Measurements from ENCODE around the gene SLC2A1.

The SLC2A1 gene

DNA sequence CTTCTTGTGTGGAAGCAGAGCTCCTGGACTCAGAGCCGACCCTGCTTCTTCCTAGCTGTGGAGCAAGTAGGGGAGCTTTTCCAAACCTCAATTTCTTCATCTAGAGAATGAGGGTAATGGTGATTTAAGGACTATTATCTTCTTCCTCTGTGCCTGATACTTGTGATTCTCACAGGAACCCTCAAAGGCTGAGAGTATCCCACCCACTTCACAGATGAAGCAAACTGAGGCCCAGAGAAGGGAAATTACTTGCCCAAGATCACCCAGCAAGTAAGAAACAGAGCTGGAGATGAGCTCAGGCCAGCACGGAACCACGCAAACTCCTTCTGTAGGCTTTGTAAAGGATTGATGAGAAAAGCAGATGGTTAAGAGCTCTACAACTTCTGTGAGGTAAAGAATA is 15.1 kb upstream of the SLC2A1 start:
- Mint-ChIP-seq H3K9me3 (no peaks in the 10 kb centered on the region), H3K4me3 (no peak overlapping the region), H3K27ac (no peak overlapping the region), H3K27me3 (peaks cover 1% of the 10 kb centered on the region), H3K4me1 (ENCODE audit: low read depth) (peaks cover 11% of the 10 kb centered on the region), H3K36me3 (ENCODE audit: low read depth) (no peaks in the 10 kb centered on the region)
- intact Hi-C loops (cut with micrococcal nuclease) = no loop called here

DNA sequence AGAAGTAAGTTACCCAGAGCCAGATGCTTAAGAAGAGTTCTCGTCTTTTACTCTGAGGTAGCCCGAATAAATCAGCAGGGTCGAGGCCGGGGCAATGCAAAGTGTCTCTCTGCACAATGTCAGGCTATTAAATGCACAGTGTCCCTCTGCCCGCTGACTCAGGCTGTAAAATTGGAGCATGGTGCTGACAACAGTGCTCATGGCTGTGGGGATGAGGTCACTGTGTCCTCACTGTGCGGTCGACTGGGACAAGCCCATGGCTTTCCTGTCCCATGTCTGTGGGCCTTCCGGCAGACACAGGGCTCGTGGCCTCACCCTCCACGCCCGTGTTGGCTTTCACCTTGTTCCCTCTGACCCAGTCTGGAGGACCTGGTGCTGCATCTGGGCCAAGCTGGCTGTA is 14.6 kb upstream of the SLC2A1 start:
- peaks cover 11% of the 10 kb centered on the region for H3K4me1 Mint-ChIP-seq (ENCODE audit: low read depth)
- intact Hi-C loops (cut with micrococcal nuclease) = no loop called here
- no peak overlapping the region for H3K4me3 Mint-ChIP-seq
- no peak overlapping the region for H3K27ac Mint-ChIP-seq
- no peaks in the 10 kb centered on the region for H3K9me3 Mint-ChIP-seq
- H3K36me3 Mint-ChIP-seq (ENCODE audit: low read depth) = no peaks in the 10 kb centered on the region
- peaks cover 3% of the 10 kb centered on the region for H3K27me3 Mint-ChIP-seq

DNA sequence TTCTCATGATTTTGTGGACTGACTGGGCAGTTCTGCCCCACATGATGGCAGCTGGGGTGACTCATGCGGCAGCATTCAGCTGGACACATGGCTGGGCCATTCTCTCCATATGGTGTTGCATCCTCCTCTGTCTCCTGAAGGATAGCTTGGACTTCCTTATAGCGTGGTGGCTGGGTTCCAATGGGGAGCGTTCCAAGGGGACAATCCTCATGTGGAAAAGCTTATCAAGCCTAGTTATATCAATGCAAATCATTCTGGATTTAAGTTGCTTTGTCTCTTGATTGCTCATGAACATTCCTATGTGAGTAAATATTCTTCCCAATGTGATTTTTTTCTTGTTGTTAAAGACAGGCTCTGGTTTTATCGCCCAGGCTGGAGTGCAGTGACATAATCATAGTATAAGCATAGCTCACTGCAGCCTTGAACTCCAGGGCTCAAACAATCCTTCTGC is 13.2 kb upstream of the SLC2A1 start:
- H3K27ac Mint-ChIP-seq = no peak overlapping the region
- H3K9me3 Mint-ChIP-seq = no peaks in the 10 kb centered on the region
- peaks cover 15% of the 10 kb centered on the region for H3K4me1 Mint-ChIP-seq (ENCODE audit: low read depth)
- no peaks in the 10 kb centered on the region for H3K36me3 Mint-ChIP-seq (ENCODE audit: low read depth)
- intact Hi-C loops (cut with micrococcal nuclease) = no loop called here
- H3K4me3 Mint-ChIP-seq = no peak overlapping the region
- peaks cover 8% of the 10 kb centered on the region for H3K27me3 Mint-ChIP-seq

DNA sequence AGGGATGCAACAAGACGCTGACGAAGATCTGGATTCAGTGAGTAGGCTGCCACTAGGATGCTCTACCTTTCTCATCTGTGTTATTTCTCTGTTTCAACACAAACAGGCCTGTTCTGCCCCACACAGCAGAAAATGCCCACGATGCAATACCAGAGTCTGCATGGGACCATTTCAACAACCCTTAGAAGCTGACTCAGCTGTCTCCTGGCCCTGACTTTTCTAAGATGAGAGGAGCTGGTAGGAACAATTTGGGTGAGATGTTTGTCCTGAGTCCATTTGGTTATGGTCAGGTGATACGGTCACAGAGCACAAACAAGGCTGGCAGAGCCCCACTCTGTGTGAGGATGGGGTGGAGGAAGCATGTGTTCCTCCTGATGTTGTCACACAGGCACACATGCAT is 11.5 kb upstream of the SLC2A1 start:
- H3K36me3 Mint-ChIP-seq (ENCODE audit: low read depth) = no peaks in the 10 kb centered on the region
- peaks cover 8% of the 10 kb centered on the region for H3K27me3 Mint-ChIP-seq
- no peaks in the 10 kb centered on the region for H3K9me3 Mint-ChIP-seq
- no peak overlapping the region for H3K4me3 Mint-ChIP-seq
- intact Hi-C loops (cut with micrococcal nuclease) = no loop called here
- H3K4me1 Mint-ChIP-seq (ENCODE audit: low read depth) = peaks cover 9% of the 10 kb centered on the region
- no peak overlapping the region for H3K27ac Mint-ChIP-seq

DNA sequence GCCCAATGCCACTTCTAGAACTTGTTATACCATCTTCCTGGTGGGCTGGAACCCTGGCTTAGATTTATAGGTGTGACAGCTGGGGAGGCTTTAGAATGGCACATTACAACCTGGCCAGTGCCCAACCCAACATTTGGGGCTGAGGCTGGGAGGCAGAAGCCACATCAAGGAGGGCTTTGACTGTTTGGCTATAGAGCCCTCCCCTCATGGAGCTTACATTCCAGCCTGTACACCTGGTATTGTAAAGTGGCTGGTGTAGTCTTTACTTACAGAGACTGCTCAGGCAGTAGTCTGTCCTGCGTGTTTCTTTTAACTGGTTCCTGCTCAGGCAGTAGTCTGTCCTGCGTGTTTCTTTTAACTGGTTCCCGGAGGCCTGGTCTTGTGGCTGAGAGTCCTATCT is 10.0 kb upstream of the SLC2A1 start:
- intact Hi-C loops (cut with micrococcal nuclease) = no loop called here
- Mint-ChIP-seq H3K4me3 (no peak overlapping the region), H3K36me3 (ENCODE audit: low read depth) (no peaks in the 10 kb centered on the region), H3K4me1 (ENCODE audit: low read depth) (peaks cover 7% of the 10 kb centered on the region), H3K27ac (no peak overlapping the region), H3K9me3 (no peaks in the 10 kb centered on the region), H3K27me3 (peaks cover 7% of the 10 kb centered on the region)

DNA sequence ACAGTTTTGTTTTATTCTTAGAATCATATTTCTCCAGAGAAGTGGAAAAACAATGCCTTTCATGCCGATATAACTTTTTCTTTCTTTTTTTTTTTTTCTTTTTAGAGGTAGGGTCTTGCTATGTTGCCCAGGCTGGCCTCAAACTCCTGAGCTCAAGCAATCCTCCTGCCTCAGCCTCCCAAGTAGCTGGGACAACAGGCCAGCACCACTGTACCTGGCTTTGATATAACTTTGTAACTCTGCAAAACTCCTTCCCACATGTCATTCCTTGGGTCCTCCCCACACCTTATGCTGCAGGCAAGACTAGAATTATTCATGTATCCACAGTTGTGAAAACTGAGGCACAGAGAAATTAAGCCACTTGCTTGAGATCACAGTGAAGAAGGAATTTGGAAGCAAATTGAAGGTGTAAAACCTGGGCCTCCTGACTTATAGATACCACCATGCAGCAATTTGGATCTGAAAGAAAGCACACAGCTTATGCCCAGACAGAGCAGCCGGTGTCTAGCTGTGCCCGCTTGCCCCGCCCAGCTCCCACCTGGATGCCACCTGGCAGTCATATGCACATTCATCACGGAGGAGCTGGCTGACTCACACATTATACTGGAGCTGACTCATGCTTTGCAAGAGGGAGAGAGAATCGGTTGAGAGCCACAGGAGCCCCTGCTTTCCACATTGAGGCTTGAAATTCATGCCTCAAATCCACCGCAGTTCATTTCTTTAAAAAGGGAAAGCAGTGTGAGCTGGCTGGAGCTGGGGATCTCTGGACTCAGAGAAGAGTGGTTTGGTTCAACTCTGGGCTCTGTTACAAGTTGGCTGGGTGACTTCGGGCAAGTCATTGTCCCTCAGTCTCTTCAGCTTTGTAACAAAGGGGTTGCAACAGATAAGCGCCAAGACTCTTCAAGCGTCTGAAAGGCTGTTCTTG is 8.3 kb upstream of the SLC2A1 start:
- Mint-ChIP-seq H3K27me3 (peaks cover 24% of the 10 kb centered on the region), H3K4me1 (ENCODE audit: low read depth) (peaks cover 12% of the 10 kb centered on the region), H3K4me3 (no peak overlapping the region), H3K36me3 (ENCODE audit: low read depth) (no peaks in the 10 kb centered on the region), H3K9me3 (no peaks in the 10 kb centered on the region), H3K27ac (no peak overlapping the region)
- intact Hi-C loops (cut with micrococcal nuclease) = no loop called here

DNA sequence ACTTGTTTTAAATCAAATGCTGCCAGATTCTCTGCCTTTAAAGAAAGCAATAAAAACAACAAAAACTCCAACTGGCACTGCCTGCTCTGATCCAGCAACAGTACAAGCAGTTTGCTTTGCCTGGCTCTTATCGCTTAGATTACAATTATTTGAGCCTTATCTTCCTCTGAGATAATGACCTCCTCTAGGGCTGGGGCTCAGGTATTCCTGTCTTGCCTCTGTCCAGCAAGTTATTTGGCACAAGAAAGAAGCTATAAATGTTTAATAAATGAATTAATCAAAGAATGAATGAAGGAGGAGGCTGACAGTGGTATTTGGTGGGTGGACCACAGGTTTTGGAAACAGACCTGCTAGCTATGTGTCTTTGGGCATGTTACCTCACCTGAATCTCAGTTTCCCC is 6.7 kb upstream of the SLC2A1 start:
- H3K36me3 Mint-ChIP-seq (ENCODE audit: low read depth) = no peaks in the 10 kb centered on the region
- intact Hi-C loops (cut with micrococcal nuclease) = no loop called here
- no peaks in the 10 kb centered on the region for H3K9me3 Mint-ChIP-seq
- H3K27ac Mint-ChIP-seq = no peak overlapping the region
- H3K4me3 Mint-ChIP-seq = no peak overlapping the region
- peaks cover 37% of the 10 kb centered on the region for H3K27me3 Mint-ChIP-seq
- peaks cover 17% of the 10 kb centered on the region for H3K4me1 Mint-ChIP-seq (ENCODE audit: low read depth)

DNA sequence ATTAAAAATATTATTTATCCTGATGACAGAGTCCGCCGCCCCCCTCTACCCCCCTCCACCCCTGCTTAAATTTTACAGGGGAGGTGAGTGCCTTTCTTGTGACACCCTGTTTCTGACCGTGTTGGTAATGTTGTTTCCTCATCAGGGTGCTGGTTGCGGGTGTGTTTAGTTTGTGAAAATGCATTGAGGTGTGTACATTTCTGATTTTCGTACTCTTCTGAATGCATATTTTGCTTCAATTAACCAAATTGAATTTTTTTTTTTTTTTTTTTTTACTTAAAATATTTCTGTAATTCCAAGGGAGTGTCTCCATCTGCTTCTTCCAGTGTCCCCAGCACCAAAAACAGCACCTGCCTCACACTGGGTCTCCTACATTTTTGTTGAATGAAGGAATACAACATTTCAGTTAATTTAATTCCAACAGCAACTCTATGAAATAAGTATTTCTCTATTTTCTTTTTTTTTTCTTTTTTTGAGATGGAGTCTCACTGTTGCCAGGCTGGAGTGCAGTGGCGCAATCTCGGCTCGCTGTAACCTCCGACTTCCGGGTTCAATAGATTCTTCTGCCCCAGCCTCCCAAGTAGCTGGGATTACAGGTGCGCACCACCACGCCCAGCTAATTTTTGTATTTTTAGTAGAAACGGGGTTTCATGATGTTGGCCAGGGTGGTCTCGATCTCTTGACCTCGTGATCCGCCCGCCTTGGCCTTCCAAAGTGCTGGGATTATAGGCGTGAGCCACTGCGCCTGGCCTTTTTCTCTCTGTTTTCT is 5.6 kb upstream of the SLC2A1 start:
- peaks cover 49% of the 10 kb centered on the region for H3K27me3 Mint-ChIP-seq
- no peak overlapping the region for H3K4me3 Mint-ChIP-seq
- peaks cover 20% of the 10 kb centered on the region for H3K4me1 Mint-ChIP-seq (ENCODE audit: low read depth)
- intact Hi-C loops (cut with micrococcal nuclease) = no loop called here
- no peak overlapping the region for H3K27ac Mint-ChIP-seq
- no peaks in the 10 kb centered on the region for H3K9me3 Mint-ChIP-seq
- H3K36me3 Mint-ChIP-seq (ENCODE audit: low read depth) = no peaks in the 10 kb centered on the region

DNA sequence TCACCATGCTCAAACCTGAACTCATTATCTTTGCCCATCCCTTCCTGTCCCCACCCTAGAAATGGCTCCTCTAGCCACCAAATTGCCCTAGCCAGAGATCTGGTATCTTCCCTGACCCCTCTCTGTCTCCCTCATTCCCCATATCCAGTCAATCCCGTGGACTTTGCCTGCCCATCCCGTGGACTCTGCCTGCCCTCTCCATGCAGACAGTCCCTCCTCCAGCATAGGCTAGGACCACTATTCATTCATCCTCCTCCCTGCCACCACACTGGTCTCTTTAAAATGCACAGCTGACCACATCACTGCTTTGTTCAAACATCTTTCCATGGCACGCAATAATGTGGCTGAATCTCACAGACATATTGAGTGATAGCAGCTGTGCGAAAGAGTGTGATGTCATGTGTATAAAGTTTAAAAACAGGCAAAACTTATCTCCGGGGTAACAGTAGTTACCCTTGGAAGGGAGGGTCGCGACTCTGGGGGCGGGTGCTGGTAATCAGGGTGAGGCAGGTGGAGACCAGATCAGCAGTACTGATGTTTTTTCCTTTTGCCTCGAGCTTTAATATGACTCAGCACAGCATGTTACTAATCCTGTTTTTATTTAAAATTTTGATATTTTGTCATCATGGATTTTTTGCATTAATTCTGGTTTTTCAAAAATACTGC is 4.8 kb upstream of the SLC2A1 start:
- peaks cover 55% of the 10 kb centered on the region for H3K27me3 Mint-ChIP-seq
- intact Hi-C loops (cut with micrococcal nuclease) = no loop called here
- peaks cover 24% of the 10 kb centered on the region for H3K4me1 Mint-ChIP-seq (ENCODE audit: low read depth)
- peaks cover 5% of the 10 kb centered on the region for H3K36me3 Mint-ChIP-seq (ENCODE audit: low read depth)
- H3K9me3 Mint-ChIP-seq = no peaks in the 10 kb centered on the region
- H3K27ac Mint-ChIP-seq = no peak overlapping the region
- H3K4me3 Mint-ChIP-seq = no peak overlapping the region

DNA sequence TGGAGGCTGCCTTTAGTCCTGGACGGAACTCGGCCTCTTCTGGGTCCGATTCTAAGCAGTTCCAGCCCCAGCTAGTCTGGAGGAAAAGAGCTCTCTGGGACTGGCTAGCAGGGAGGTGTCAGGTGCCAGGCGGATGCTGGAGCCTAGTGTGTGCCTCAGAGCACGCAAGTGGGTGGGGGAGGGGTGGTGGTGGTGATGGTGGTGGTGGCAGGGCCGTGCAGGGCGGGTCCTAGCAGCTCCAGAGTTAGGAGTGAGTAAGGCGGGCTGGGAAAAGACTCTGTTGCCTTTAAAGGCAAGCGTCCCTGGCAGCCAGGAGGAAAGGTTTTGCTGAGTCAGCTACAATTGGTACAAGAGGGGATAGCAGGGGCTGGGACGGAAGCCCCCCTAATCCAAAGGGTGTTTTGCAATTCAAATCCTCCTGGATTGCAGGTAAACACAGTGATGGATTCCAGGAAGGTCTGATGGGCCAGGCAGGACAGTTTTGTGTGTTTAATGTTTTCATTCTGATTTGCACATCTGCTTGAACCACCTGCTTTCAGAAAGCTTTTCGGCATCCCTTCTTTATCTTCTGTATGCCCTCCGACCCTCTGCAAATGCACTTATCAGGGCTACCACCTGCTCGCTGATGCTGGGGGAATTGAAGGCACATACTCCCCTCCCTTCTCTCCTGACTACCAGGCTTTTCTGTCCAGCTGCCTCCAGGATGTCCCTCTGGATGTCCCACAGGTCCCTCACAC is 4.1 kb upstream of the SLC2A1 start:
- H3K4me3 Mint-ChIP-seq = no peak overlapping the region
- H3K4me1 Mint-ChIP-seq (ENCODE audit: low read depth) = peaks cover 25% of the 10 kb centered on the region
- peaks cover 9% of the 10 kb centered on the region for H3K36me3 Mint-ChIP-seq (ENCODE audit: low read depth)
- intact Hi-C loops (cut with micrococcal nuclease) = no loop called here
- no peak overlapping the region for H3K27ac Mint-ChIP-seq
- peaks cover 53% of the 10 kb centered on the region for H3K27me3 Mint-ChIP-seq
- no peaks in the 10 kb centered on the region for H3K9me3 Mint-ChIP-seq

DNA sequence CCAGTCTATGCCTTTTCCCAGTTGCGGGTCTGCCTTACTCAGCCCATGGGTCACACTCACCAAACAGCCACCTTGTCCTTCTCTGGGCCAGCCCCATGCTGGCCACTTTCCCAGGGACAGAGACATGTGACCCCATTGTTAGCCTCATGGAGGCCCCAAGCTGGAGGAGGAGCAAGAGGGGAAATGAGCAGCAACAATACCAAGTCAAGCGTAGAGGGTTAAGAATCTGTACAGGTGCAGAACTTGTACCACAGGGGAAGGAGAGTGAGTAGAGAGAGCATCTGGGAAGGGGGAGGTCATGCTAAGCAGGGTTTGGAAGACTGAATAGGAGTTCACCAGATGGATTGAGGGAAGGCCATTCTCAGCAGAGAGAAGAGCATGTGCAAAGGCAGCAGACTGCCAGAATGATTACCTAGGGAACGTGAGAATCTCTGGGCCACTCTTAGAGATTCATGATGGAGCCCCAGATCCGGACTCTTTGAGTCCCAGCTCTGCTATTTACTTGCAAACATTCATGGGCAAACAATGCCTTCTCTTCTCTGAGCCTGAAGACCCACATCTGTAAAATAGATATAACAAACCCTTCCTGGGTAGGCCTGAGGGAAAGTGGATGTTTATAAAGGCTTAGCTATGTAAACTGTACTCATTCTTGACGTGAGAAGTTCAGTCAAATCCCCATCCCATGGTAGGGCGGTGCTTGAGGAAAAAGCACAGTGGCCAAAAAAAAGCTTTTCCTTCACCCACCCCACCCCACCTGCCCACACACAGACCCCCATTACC is 2.8 kb upstream of the SLC2A1 start:
- Mint-ChIP-seq H3K4me3 (no peak overlapping the region), H3K27ac (no peak overlapping the region), H3K9me3 (no peaks in the 10 kb centered on the region), H3K27me3 (peaks cover 59% of the 10 kb centered on the region), H3K36me3 (ENCODE audit: low read depth) (peaks cover 11% of the 10 kb centered on the region), H3K4me1 (ENCODE audit: low read depth) (peaks cover 29% of the 10 kb centered on the region)
- intact Hi-C loops (cut with micrococcal nuclease) = no loop called here

DNA sequence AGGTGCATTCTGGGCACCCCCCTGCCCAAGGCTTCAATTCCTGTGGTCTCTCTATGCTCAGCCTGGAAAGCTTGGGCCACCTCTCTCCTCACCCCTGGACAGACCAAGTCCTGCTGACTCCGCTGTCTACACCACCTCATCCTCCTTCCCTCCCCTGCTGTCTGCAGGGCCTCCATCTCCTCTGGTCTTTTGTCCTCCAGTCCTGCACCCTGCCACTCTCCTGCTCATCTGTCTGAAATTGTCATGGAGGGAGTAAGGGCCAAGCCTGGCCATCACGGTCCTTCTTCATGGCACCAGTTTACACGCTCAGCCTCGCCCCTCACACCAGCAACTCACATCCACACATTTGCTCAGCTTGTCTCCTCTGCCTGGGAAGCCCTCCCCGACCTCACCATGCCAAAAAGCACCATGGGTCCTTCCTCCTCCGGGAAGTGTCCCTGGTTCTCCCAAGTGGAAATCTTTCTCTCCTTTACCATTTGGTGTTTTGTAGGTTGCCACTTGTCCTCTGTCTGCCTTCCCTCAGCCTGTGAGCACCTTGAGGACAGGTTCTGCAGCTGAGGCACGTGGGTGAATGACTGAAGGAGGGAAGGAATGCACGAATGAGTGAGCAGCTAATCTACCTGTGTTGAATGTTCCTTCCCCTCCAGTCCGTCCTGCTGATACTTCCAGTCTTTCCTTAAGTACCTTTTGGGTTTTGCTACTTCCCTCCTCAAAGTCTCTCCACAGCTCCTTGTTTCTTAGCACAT is 2.1 kb upstream of the SLC2A1 start:
- no peak overlapping the region for H3K27ac Mint-ChIP-seq
- intact Hi-C loops (cut with micrococcal nuclease) = no loop called here
- H3K9me3 Mint-ChIP-seq = no peaks in the 10 kb centered on the region
- H3K4me3 Mint-ChIP-seq = no peak overlapping the region
- H3K36me3 Mint-ChIP-seq (ENCODE audit: low read depth) = peaks cover 11% of the 10 kb centered on the region
- peaks cover 33% of the 10 kb centered on the region for H3K4me1 Mint-ChIP-seq (ENCODE audit: low read depth)
- H3K27me3 Mint-ChIP-seq = peaks cover 59% of the 10 kb centered on the region

DNA sequence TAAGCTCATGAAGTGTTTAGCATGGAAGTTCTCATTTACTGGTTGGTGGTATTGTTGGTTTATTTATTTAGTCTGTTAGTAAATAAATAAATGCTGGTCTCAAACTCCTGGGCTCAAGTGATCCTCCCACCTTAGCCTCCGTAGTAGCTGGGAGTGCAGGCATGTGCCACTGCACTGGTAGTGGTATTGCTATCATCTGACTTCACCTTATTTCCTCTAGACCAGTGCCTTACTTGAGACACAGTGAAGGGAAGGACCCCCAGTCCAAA is 1.4 kb upstream of the SLC2A1 start:
- no peak overlapping the region for H3K4me3 Mint-ChIP-seq
- H3K27ac Mint-ChIP-seq = no peak overlapping the region
- no peaks in the 10 kb centered on the region for H3K9me3 Mint-ChIP-seq
- peaks cover 11% of the 10 kb centered on the region for H3K36me3 Mint-ChIP-seq (ENCODE audit: low read depth)
- intact Hi-C loops (cut with micrococcal nuclease) = no loop called here
- H3K4me1 Mint-ChIP-seq (ENCODE audit: low read depth) = peaks cover 38% of the 10 kb centered on the region
- H3K27me3 Mint-ChIP-seq = peaks cover 59% of the 10 kb centered on the region
